IMR-90 (cell line): ENCODE results near the gene ZSCAN5B.

Experiments used
- POLR2A ChIP-seq: IDR thresholded peaks from 2 replicates; pipeline ENCODE4 v1.6.1; 2012; ENCODE audit warnings: mild to moderate bottlenecking, low read depth, low read length
- TF ChIP-seq, protein P1 (sequence below): conservative IDR thresholded peaks from 2 replicates; pipeline ENCODE4 v1.5.1; 2012; ENCODE audit warnings: mild to moderate bottlenecking, low read depth, low read length, improper control_type of control experiment

DNA sequence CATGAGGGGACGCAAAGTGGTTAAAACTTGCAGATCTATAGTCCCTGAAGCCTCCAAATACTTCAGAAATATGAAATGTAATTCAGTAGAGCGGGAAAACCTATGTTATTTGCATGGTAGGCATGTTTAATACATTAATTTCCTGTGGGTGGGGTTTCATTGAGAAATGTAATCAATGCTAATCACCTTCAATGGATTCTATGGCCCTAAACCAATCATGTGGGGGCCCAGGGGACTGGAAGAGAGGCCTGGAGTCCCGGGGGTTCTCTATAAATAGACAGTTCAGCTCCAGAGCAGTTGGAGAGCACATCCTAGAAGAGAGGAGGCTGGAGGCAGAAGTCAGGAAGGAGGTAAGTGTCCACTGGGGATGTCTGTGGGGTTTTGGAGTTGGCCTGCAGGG is 4.4 kb upstream of the ZSCAN5B start, which contains the start of gene ZSCAN5C:
- TF ChIP-seq, protein P1, sequence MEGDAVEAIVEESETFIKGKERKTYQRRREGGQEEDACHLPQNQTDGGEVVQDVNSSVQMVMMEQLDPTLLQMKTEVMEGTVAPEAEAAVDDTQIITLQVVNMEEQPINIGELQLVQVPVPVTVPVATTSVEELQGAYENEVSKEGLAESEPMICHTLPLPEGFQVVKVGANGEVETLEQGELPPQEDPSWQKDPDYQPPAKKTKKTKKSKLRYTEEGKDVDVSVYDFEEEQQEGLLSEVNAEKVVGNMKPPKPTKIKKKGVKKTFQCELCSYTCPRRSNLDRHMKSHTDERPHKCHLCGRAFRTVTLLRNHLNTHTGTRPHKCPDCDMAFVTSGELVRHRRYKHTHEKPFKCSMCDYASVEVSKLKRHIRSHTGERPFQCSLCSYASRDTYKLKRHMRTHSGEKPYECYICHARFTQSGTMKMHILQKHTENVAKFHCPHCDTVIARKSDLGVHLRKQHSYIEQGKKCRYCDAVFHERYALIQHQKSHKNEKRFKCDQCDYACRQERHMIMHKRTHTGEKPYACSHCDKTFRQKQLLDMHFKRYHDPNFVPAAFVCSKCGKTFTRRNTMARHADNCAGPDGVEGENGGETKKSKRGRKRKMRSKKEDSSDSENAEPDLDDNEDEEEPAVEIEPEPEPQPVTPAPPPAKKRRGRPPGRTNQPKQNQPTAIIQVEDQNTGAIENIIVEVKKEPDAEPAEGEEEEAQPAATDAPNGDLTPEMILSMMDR = no peak
- TF ChIP-seq POLR2A = no peak
